H1 (cell line): Measurements from ENCODE around the gene OMP. TPM values are rescaled to one million over a fixed set of nuclear protein-coding genes. Genes with fewer than 3 reads are reported as not detected.

Experiments
- CTCF ChIA-PET: fragments of 300-600 bp; sonication (Branson Sonifier 250); formaldehyde crosslinking; loops from one replicate; lab custom pipeline; 2021; ENCODE audit not compliant: partially characterized antibody; lab: Charles Lee
- POLR2A ChIA-PET: fragments of 300-600 bp; sonication (Branson Sonifier 250); formaldehyde crosslinking; loops from one replicate; lab custom pipeline; 2021; ENCODE audit warnings: inconsistent platforms; ENCODE audit not compliant: partially characterized antibody; lab: Charles Lee
- DNase-seq, 2 experiments: peaks; one replicate each; pipeline versions ENCODE4 v3.0.0 to v3.0.0-alpha.2; 2010 to 2022; ENCODE audit warnings: low spot score in 2 of 2, low read depth in 1 of 2, mixed read lengths in 1 of 2
- FAIRE-seq: peaks from 2 replicates; lab custom pipeline; 2011; peaks lifted over from hg19 to GRCh38; lab: Jason Lieb, UNC
- H2AFZ ChIP-seq: 2 replicates; pipeline ENCODE4 v1.8.1; 2012; ENCODE audit warnings: low read length, inconsistent platforms
- H2AK5ac ChIP-seq: 2 replicates; pipeline ENCODE4 v1.6.1; 2013; ENCODE audit warnings: low read depth, low read length
- H2BK120ac ChIP-seq: replicated peaks from 2 replicates; pipeline ENCODE3; 2013; ENCODE audit warnings: low read depth, low read length, inconsistent platforms
- H2BK12ac ChIP-seq: 2 replicates; pipeline ENCODE4 v1.6.1; 2013; ENCODE audit warnings: low read depth, low read length
- H2BK15ac ChIP-seq: 2 replicates; pipeline ENCODE4 v1.6.1; 2013; ENCODE audit warnings: low read length
- H2BK20ac ChIP-seq: 2 replicates; pipeline ENCODE4 v1.6.1; 2013; ENCODE audit warnings: low read length
- H2BK5ac ChIP-seq: 2 replicates; pipeline ENCODE4 v1.6.1; 2013; ENCODE audit warnings: low read depth, low read length
- H3K14ac ChIP-seq: 2 replicates; pipeline ENCODE4 v1.6.1; 2013; ENCODE audit warnings: inconsistent platforms; ENCODE audit not compliant: insufficient read length
- H3K18ac ChIP-seq: 2 replicates; pipeline ENCODE4 v1.6.1; 2013; ENCODE audit warnings: low read length; ENCODE audit errors: extremely low read depth
- H3K23ac ChIP-seq: 2 replicates; pipeline ENCODE4 v1.6.1; 2013; ENCODE audit warnings: inconsistent platforms; ENCODE audit not compliant: insufficient read length
- H3K23me2 ChIP-seq: 2 replicates; pipeline ENCODE4 v1.6.1; 2013; ENCODE audit warnings: low read depth, low read length
- H3K27ac ChIP-seq: 2 replicates; pipeline ENCODE4 v1.6.1; 2011; ENCODE audit warnings: low read depth, low read length, inconsistent platforms
- H3K27me3 ChIP-seq, 4 experiments: replicated peaks in 1 of 4; 1 replicate in 1 of 4; 2 replicates in 3 of 4; pipeline versions ENCODE4 v1.6.1 to v1.8.1; 2011 to 2013; ENCODE audit warnings: low read length in 3 of 4, mild to moderate bottlenecking in 3 of 4, inconsistent platforms in 2 of 4, mixed read lengths in 2 of 4, moderate library complexity in 1 of 4; ENCODE audit not compliant: control insufficient read depth in 3 of 4, insufficient read depth in 3 of 4; ENCODE audit errors: extremely low read depth in 1 of 4
- H3K36me3 ChIP-seq, 4 experiments: 2 replicates each; pipeline versions ENCODE4 v1.6.1 to v1.8.1; 2011 to 2013; ENCODE audit warnings: mild to moderate bottlenecking in 4 of 4, low read length in 3 of 4, moderate library complexity in 2 of 4, control low read depth in 1 of 4, inconsistent platforms in 1 of 4; ENCODE audit not compliant: insufficient read depth in 4 of 4, control insufficient read depth in 2 of 4
- H3K4ac ChIP-seq: replicated peaks from 2 replicates; pipeline ENCODE3; 2013; ENCODE audit warnings: low read length, low read depth, mixed read lengths, inconsistent platforms; ENCODE audit not compliant: insufficient read length
- H3K4me1 ChIP-seq, 4 experiments: replicated peaks in 1 of 4; 1 replicate in 1 of 4; 2 replicates in 3 of 4; pipeline versions ENCODE4 v1.6.1 to v1.8.1; 2011 to 2013; ENCODE audit warnings: low read length in 3 of 4, inconsistent platforms in 2 of 4, mixed read lengths in 1 of 4; ENCODE audit not compliant: insufficient read depth in 4 of 4, control insufficient read depth in 3 of 4
- H3K4me2 ChIP-seq, 2 experiments: 2 replicates each; pipeline versions ENCODE4 v1.6.1 to v1.8.1; 2011 to 2013; ENCODE audit warnings: low read depth in 2 of 2, low read length in 2 of 2, control low read depth in 1 of 2, inconsistent platforms in 1 of 2, mild to moderate bottlenecking in 1 of 2; ENCODE audit not compliant: insufficient read depth in 1 of 2
- H3K4me3 ChIP-seq, 4 experiments: fragments of 200-600, 300-600 bp in 1 of 4; sonication (generic), shearing (Covaris generic), sonication (Bioruptor Twin) in 1 of 4; 2 replicates each; pipeline versions ENCODE4 v1.5.1 to v1.8.1; 2011 to 2016; ENCODE audit warnings: low read length in 4 of 4, low read depth in 3 of 4, control low read depth in 2 of 4, inconsistent platforms in 2 of 4, mild to moderate bottlenecking in 2 of 4, mixed read lengths in 1 of 4, moderate library complexity in 1 of 4; ENCODE audit not compliant: insufficient read depth in 2 of 4; ENCODE audit errors: extremely low read depth in 1 of 4
- H3K56ac ChIP-seq: replicated peaks from 2 replicates; pipeline ENCODE3; 2013; ENCODE audit warnings: low read depth, mild to moderate bottlenecking, mixed read lengths, low read length, inconsistent platforms; ENCODE audit not compliant: insufficient read length
- H3K79me1 ChIP-seq: 2 replicates; pipeline ENCODE4 v1.6.1; 2013; ENCODE audit warnings: low read depth, low read length, control low read depth
- H3K79me2 ChIP-seq, 2 experiments: 2 replicates each; pipeline versions ENCODE4 v1.6.1 to v1.8.1; 2012 to 2013; ENCODE audit warnings: low read length in 2 of 2, mild to moderate bottlenecking in 2 of 2, inconsistent platforms in 1 of 2; ENCODE audit not compliant: insufficient read depth in 2 of 2, control insufficient read depth in 1 of 2
- H3K9ac ChIP-seq, 4 experiments: replicated peaks in 1 of 4; 1 replicate in 1 of 4; 2 replicates in 3 of 4; pipeline versions ENCODE4 v1.6.1 to v1.8.1; 2011 to 2013; ENCODE audit warnings: low read depth in 3 of 4, low read length in 3 of 4, control low read depth in 2 of 4, mild to moderate bottlenecking in 2 of 4, moderate library complexity in 2 of 4, inconsistent platforms in 1 of 4; ENCODE audit errors: extremely low read depth in 1 of 4
- H3K9me3 ChIP-seq, 2 experiments: 2 replicates each; pipeline versions ENCODE4 v1.6.1 to v1.8.1; 2012 to 2013; ENCODE audit warnings: mild to moderate bottlenecking in 2 of 2, moderate library complexity in 2 of 2, control low read depth in 1 of 2, inconsistent platforms in 1 of 2, low read depth in 1 of 2, low read length in 1 of 2, mixed read lengths in 1 of 2; ENCODE audit not compliant: insufficient read depth in 2 of 2
- H4K20me1 ChIP-seq, 2 experiments: replicated peaks in 1 of 2; 2 replicates each; pipeline versions ENCODE3 to v1.8.1; 2011 to 2013; ENCODE audit warnings: inconsistent platforms in 2 of 2, low read length in 2 of 2, mild to moderate bottlenecking in 1 of 2; ENCODE audit not compliant: insufficient read depth in 2 of 2, control insufficient read depth in 1 of 2
- H4K5ac ChIP-seq: 2 replicates; pipeline ENCODE4 v1.6.1; 2013; ENCODE audit warnings: low read length, low read depth, mixed read lengths, inconsistent platforms; ENCODE audit not compliant: insufficient read length
- H4K8ac ChIP-seq: 2 replicates; pipeline ENCODE4 v1.8.0; 2013; ENCODE audit warnings: mild to moderate bottlenecking, moderate library complexity, low read length, inconsistent platforms; ENCODE audit not compliant: insufficient read depth; ENCODE audit errors: extremely low read depth
- H4K91ac ChIP-seq: replicated peaks from 2 replicates; pipeline ENCODE3; 2013; ENCODE audit warnings: low read length, mixed read lengths, inconsistent platforms; ENCODE audit not compliant: insufficient read length
- CBX5 ChIP-seq: fragments of 300-800, 300-1000 bp; sonication (generic); IDR thresholded peaks from 2 replicates; pipeline ENCODE4 v1.7.1; 2016; ENCODE audit warnings: antibody characterized with exemption, low read length, low read depth
- CTCF ChIP-seq, 3 experiments: IDR thresholded peaks; 1 replicate in 2 of 3; 2 replicates in 1 of 3; pipeline versions ENCODE4 v1.5.1 to v1.6.1; 2011; ENCODE audit warnings: low read length in 3 of 3, mild to moderate bottlenecking in 3 of 3, inconsistent platforms in 2 of 3, low read depth in 1 of 3, moderate library complexity in 1 of 3; ENCODE audit not compliant: insufficient read depth in 1 of 3; ENCODE audit errors: control extremely low read depth in 1 of 3
- EP300 ChIP-seq, 2 experiments: IDR thresholded peaks; 1 replicate in 1 of 2; 2 replicates in 1 of 2; pipeline ENCODE4 v1.6.1; 2011 to 2012; ENCODE audit warnings: low read depth in 2 of 2, low read length in 2 of 2, mild to moderate bottlenecking in 2 of 2, borderline replicate concordance in 1 of 2, inconsistent platforms in 1 of 2, moderate library complexity in 1 of 2
- RFX5 ChIP-seq: IDR thresholded peaks from 2 replicates; pipeline ENCODE4 v1.6.1; 2011; ENCODE audit warnings: low read depth, low read length, improper control_type of control experiment, borderline replicate concordance
- SP1 ChIP-seq: IDR thresholded peaks from 2 replicates; pipeline ENCODE4 v1.6.1; 2011; ENCODE audit warnings: low read depth, low read length
- SP4 ChIP-seq: IDR thresholded peaks from 2 replicates; pipeline ENCODE4 v1.6.1; 2012; ENCODE audit warnings: low read length, inconsistent platforms
- SRF ChIP-seq: IDR thresholded peaks from 2 replicates; pipeline ENCODE4 v1.6.1; 2011; ENCODE audit warnings: mild to moderate bottlenecking, low read depth, low read length, moderate library complexity
- TAF1 ChIP-seq: IDR thresholded peaks from 2 replicates; pipeline ENCODE4 v1.6.1; 2011; ENCODE audit warnings: mild to moderate bottlenecking, low read depth, low read length
- WGBS, 2 experiments: shearing (Covaris generic) in 1 of 2; methylation state at CpG; one replicate each; pipeline versions ENCODE4 v1.1.6 to v1.1.7; 2013 to 2015; ENCODE audit warnings: low lambda C conversion rate in 2 of 2, mixed read lengths in 2 of 2, inconsistent platforms in 1 of 2, low coverage in 1 of 2, missing lambda C conversion rate in 1 of 2; ENCODE audit not compliant: insufficient replicate concordance in 2 of 2, insufficient coverage in 1 of 2, insufficient read length in 1 of 2; ENCODE audit errors: extremely low coverage in 1 of 2, missing lambda C conversion rate in 1 of 2; 5-methylcytosine and 5-hydroxymethylcytosine counted together
- polyA plus RNA-seq, 7 experiments: library from polyadenylated mRNA; depleted of rRNA in 3 of 7; stranded (reverse) in 5 of 7; unstranded in 2 of 7; fragments of >200 nt in 5 of 7; fragments of 200-250 nt in 2 of 7; gene quantifications; 1 replicate in 5 of 7; 2 replicates in 1 of 7; 4 replicates in 1 of 7; pipeline versions ENCODE4 v1.2.1 to v1.2.3, GENCODE V29; 2011 to 2013; ENCODE audit warnings: missing spikeins in 2 of 7, mixed read lengths in 2 of 7
- total RNA-seq: library from RNA; stranded (reverse); fragmentation: NEBNext Ultra II Directional; extraction: Animal tissue kit (Norgen Biotek cat#: 25700); gene quantifications from 2 replicates; pipeline ENCODE4 v1.2.1, GENCODE V29; 2021
- TF ChIP-seq, protein P1 (sequence below): IDR thresholded peaks from 2 replicates; pipeline ENCODE4 v1.6.1; 2012; ENCODE audit warnings: inconsistent platforms
- TF ChIP-seq, protein P2 (sequence below): IDR thresholded peaks from 2 replicates; pipeline ENCODE4 v1.6.1; 2011; ENCODE audit warnings: low read length, improper control_type of control experiment

OMP gene
- total and polyA plus RNA-seq, 2 of the 8 experiments (the other 6 are each of a cell fraction or from before 2014, with no cell fraction given): not detected

GRCh38 chr11:77124488-77124887 is 21.8 kb downstream of the OMP start:
- no peak for FAIRE-seq

More at GRCh38 chr11:77124488-77124887, 21.8 kb downstream of the OMP start:
- 0 out of 7 replicates have a peak, but pooled peaks cover 0 to 2% (median 0%) of the 10 kb centered on the region in 4 experiments for H3K27me3 ChIP-seq
- H3K9me3 ChIP-seq: no peaks in the 10 kb centered on the region
- CTCF ChIA-PET: interaction anchor here (1.1 to 13.9 kb wide), 4 partner anchors 9 to 74 kb away, joined by 4 to 170 read pairs (median 26); no protein-coding TSS in a partner anchor
- H3K79me2 ChIP-seq: no peaks in the 10 kb centered on the region
- no peak overlapping the region for H2BK15ac ChIP-seq
- H2AK5ac ChIP-seq: no peak overlapping the region
- H3K4me3 ChIP-seq: no peak overlapping the region
- H2BK12ac ChIP-seq: no peak overlapping the region
- TF ChIP-seq, protein P1, sequence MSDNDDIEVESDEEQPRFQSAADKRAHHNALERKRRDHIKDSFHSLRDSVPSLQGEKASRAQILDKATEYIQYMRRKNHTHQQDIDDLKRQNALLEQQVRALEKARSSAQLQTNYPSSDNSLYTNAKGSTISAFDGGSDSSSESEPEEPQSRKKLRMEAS: no peak
- TF ChIP-seq, protein P2, sequence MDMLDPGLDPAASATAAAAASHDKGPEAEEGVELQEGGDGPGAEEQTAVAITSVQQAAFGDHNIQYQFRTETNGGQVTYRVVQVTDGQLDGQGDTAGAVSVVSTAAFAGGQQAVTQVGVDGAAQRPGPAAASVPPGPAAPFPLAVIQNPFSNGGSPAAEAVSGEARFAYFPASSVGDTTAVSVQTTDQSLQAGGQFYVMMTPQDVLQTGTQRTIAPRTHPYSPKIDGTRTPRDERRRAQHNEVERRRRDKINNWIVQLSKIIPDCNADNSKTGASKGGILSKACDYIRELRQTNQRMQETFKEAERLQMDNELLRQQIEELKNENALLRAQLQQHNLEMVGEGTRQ: no peak
- TF ChIP-seq CTCF (IDR thresholded peaks at IDR 0.05; ENCODE audit: control extremely low read depth in 1 of 3, insufficient read depth in 1 of 3, low read depth in 1 of 3, low read length in 3 of 3) (no peak), EP300 (IDR thresholded peaks at IDR 0.05; ENCODE audit: borderline replicate concordance in 1 of 2, low read depth in 2 of 2, low read length in 2 of 2) (no peak), SRF (no peak), CBX5 (no peak), SP1 (no peak), TAF1 (no peak), RFX5 (no peak), SP4 (no peak)
- TF ChIP-seq, all 59 proteins: peak for 0
- Histone ChIP-seq H3K4ac (no peak overlapping the region), H3K23ac (no peak overlapping the region), H4K20me1 (no peaks in the 10 kb centered on the region), H4K5ac (no peak overlapping the region), H3K9ac (no peak overlapping the region), H3K36me3 (no peaks in the 10 kb centered on the region; a peak in 1 of 8 replicates), H4K91ac (no peak overlapping the region), H3K18ac (no peak overlapping the region), H2AFZ (no peak overlapping the region), H3K14ac (no peak overlapping the region), H2BK20ac (no peak overlapping the region), H3K56ac (no peak overlapping the region), H2BK5ac (no peak overlapping the region), H4K8ac (no peak overlapping the region; the same call in 1 of the 2 replicates), H3K79me1 (no peaks in the 10 kb centered on the region), H3K27ac (no peak overlapping the region), H3K4me1 (peaks cover 4 to 15% (median 9%) of the 10 kb centered on the region in 4 experiments), H3K23me2 (0 out of 2 replicates have a peak, but pooled peaks cover 6% of the 10 kb centered on the region), H2BK120ac (no peak overlapping the region), H3K4me2 (no peak overlapping the region)
- POLR2A ChIA-PET: no interaction called here
- no peak for DNase-seq
- 97% methylated on average over 6 of the region's 6 CpGs; no CpG with 5 or more reads in 1 of the 2 experiments for WGBS, 2 experiments
